OCI-LY3 (cell line): ENCODE measurements around the gene C4B.
"Not testable (repeated sequence)": the region's sequence is repeated elsewhere in the genome, so short reads cannot be mapped to it uniquely, and the experiment has no call there.

Experiments used
- EZH2phosphoT487 ChIP-seq: fragments of 200-600 bp; shearing (Covaris generic); IDR thresholded peaks from 2 replicates; pipeline ENCODE4 v1.6.1; 2018; ENCODE audit warnings: antibody characterized with exemption, mixed run types, low read depth
- TF ChIP-seq, protein P1 (sequence below): fragments of 200-600, 300-600 bp; sonication (generic); IDR thresholded peaks from 2 replicates; pipeline ENCODE4 v1.5.1; 2014; ENCODE audit warnings: antibody characterized with exemption, low read length, low read depth

DNA sequence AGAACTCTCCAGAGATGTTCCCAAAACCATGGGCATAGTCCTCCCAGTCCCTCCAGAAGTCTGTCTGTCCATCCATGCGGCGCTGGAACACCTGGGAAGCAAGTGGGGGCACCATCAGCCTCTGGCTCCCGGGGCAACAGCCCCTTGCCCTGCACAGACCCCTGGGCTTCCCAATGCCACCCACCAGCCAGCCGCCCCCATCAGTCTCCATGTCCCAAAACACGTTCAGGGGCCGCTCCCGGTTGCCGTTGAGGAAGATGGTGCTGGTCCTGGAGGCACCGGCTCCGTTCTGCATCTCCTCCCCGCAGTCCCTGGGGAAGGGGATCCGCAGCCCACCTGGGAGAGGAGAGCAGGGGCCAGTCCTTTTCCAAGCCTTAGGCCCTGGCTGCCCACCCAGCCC is 5.1 kb upstream of the C4B start:
- TF ChIP-seq, protein P1, sequence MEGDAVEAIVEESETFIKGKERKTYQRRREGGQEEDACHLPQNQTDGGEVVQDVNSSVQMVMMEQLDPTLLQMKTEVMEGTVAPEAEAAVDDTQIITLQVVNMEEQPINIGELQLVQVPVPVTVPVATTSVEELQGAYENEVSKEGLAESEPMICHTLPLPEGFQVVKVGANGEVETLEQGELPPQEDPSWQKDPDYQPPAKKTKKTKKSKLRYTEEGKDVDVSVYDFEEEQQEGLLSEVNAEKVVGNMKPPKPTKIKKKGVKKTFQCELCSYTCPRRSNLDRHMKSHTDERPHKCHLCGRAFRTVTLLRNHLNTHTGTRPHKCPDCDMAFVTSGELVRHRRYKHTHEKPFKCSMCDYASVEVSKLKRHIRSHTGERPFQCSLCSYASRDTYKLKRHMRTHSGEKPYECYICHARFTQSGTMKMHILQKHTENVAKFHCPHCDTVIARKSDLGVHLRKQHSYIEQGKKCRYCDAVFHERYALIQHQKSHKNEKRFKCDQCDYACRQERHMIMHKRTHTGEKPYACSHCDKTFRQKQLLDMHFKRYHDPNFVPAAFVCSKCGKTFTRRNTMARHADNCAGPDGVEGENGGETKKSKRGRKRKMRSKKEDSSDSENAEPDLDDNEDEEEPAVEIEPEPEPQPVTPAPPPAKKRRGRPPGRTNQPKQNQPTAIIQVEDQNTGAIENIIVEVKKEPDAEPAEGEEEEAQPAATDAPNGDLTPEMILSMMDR: not testable (repeated sequence)
- TF ChIP-seq EZH2phosphoT487: not testable (repeated sequence)
